SK-N-SH treated with all-trans-retinoic acid at 6 μM for 48 hours (cell line): ENCODE measurements around the gene ROBO2.
A peak's percentile ranks its signal among the peaks of the same experiment; 100 is the strongest.

ENCODE experiments used
- ATAC-seq: fragments of 200-7000 bp; cut with Tn5 transposase; 3 replicates; pipeline ENCODE4 v1.9.1; 2020; ENCODE audit warnings: mild to moderate bottlenecking, moderate library complexity
- ARNTL ChIP-seq: fragments of 450-650 bp; formaldehyde crosslinking; IDR thresholded peaks from 2 replicates; pipeline ENCODE4 v1.5.0; 2020; ENCODE audit warnings: low read depth, mild to moderate bottlenecking, moderate library complexity, borderline replicate concordance
- BACH2 ChIP-seq: fragments of 250-450 bp; sonication (Bioruptor Pico); IDR thresholded peaks from 2 replicates; pipeline ENCODE4 v1.9.0; 2021; ENCODE audit warnings: mild to moderate bottlenecking, borderline replicate concordance
- CSDC2 ChIP-seq: fragments of 250-450 bp; sonication (Bioruptor Pico); IDR thresholded peaks from 2 replicates; pipeline ENCODE4 v1.5.0; 2020; ENCODE audit warnings: mild to moderate bottlenecking, moderate library complexity
- ESRRG ChIP-seq: fragments of 250-450 bp; sonication (Bioruptor Pico); IDR thresholded peaks from 2 replicates; pipeline ENCODE4 v1.6.1; 2021; ENCODE audit warnings: mild to moderate bottlenecking
- GLIS3 ChIP-seq: fragments of 250-450 bp; sonication (Bioruptor Pico); IDR thresholded peaks from 2 replicates; pipeline ENCODE4 v1.5.0; 2020; ENCODE audit warnings: mild to moderate bottlenecking, moderate library complexity
- ISL1 ChIP-seq: fragments of 250-450 bp; sonication (Bioruptor Pico); IDR thresholded peaks from 2 replicates; pipeline ENCODE4 v2.1.2; 2022; ENCODE audit warnings: mild to moderate bottlenecking, moderate library complexity
- OSR1 ChIP-seq: fragments of 250-450 bp; sonication (Bioruptor Pico); IDR thresholded peaks from 2 replicates; pipeline ENCODE4 v1.8.0; 2022; ENCODE audit warnings: moderate library complexity, mild to moderate bottlenecking, inconsistent platforms
- RARB ChIP-seq: fragments of 250-450 bp; sonication (Bioruptor Pico); IDR thresholded peaks from 2 replicates; pipeline ENCODE4 v1.8.0; 2021; ENCODE audit warnings: mild to moderate bottlenecking, moderate library complexity
- TCF4 ChIP-seq: fragments of 250-450 bp; sonication (Bioruptor Pico); IDR thresholded peaks from 2 replicates; pipeline ENCODE4 v1.8.0; 2021; ENCODE audit warnings: mild to moderate bottlenecking, moderate library complexity, borderline replicate concordance
- TOX ChIP-seq: fragments of 250-450 bp; sonication (Bioruptor Pico); IDR thresholded peaks from 2 replicates; pipeline ENCODE4 v1.8.0; 2021; ENCODE audit warnings: mild to moderate bottlenecking, moderate library complexity, borderline replicate concordance
- ZC3H10 ChIP-seq: fragments of 250-450 bp; sonication (Bioruptor Pico); IDR thresholded peaks from 2 replicates; pipeline ENCODE4 v1.5.1; 2021; ENCODE audit warnings: mild to moderate bottlenecking, moderate library complexity
- ZFP3 ChIP-seq: fragments of 250-450 bp; sonication (Bioruptor Pico); IDR thresholded peaks from 2 replicates; pipeline ENCODE4 v1.5.0; 2020; ENCODE audit warnings: mild to moderate bottlenecking, moderate library complexity
- ZFP30 ChIP-seq: fragments of 450-650 bp; formaldehyde crosslinking; IDR thresholded peaks from 2 replicates; pipeline ENCODE4 v1.5.0; 2022; ENCODE audit warnings: mild to moderate bottlenecking, moderate library complexity
- ZNF70 ChIP-seq: fragments of 450-650 bp; formaldehyde crosslinking; IDR thresholded peaks from 2 replicates; pipeline ENCODE4 v1.5.0; 2020; ENCODE audit warnings: mild to moderate bottlenecking, moderate library complexity
- ZNF8 ChIP-seq: fragments of 450-650 bp; formaldehyde crosslinking; IDR thresholded peaks from 2 replicates; pipeline ENCODE4 v1.5.0; 2020; ENCODE audit warnings: mild to moderate bottlenecking, moderate library complexity
- TF ChIP-seq, protein P1 (sequence below): fragments of 250-450 bp; sonication (Bioruptor Pico); IDR thresholded peaks from 2 replicates; pipeline ENCODE4 v1.5.0; 2020; ENCODE audit warnings: mild to moderate bottlenecking, moderate library complexity
- TF ChIP-seq, protein P2 (sequence below): fragments of 250-450 bp; sonication (Bioruptor Pico); IDR thresholded peaks from 2 replicates; pipeline ENCODE4 v1.5.1; 2021; ENCODE audit warnings: mild to moderate bottlenecking, moderate library complexity
- TF ChIP-seq, protein P3 (sequence below): fragments of 250-450 bp; sonication (Bioruptor Pico); IDR thresholded peaks from 2 replicates; pipeline ENCODE4 v1.8.0; 2021; ENCODE audit warnings: low read depth, mild to moderate bottlenecking, moderate library complexity, borderline replicate concordance

The ROBO2 gene

DNA sequence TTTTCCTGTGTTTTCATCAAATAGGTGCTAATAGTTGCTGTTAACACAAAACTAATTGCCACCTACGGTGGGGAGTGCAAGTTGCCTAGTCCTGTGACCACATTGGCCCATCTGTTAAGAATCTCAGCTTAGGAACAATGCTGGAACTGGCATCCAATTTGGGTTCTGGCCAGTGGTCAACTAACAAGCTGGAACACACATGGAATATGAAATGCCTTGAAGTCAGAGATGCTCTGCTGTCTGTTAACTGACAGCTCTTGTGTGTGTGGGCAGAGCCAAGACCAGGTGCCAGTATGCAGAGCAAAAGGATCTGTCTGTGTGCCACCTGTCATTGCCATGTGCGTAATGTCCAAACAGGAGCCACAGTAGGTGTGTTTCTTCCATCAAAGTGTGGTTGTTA is 460.8 kb downstream of the ROBO2 start (continued):
- TF ChIP-seq, protein P1, sequence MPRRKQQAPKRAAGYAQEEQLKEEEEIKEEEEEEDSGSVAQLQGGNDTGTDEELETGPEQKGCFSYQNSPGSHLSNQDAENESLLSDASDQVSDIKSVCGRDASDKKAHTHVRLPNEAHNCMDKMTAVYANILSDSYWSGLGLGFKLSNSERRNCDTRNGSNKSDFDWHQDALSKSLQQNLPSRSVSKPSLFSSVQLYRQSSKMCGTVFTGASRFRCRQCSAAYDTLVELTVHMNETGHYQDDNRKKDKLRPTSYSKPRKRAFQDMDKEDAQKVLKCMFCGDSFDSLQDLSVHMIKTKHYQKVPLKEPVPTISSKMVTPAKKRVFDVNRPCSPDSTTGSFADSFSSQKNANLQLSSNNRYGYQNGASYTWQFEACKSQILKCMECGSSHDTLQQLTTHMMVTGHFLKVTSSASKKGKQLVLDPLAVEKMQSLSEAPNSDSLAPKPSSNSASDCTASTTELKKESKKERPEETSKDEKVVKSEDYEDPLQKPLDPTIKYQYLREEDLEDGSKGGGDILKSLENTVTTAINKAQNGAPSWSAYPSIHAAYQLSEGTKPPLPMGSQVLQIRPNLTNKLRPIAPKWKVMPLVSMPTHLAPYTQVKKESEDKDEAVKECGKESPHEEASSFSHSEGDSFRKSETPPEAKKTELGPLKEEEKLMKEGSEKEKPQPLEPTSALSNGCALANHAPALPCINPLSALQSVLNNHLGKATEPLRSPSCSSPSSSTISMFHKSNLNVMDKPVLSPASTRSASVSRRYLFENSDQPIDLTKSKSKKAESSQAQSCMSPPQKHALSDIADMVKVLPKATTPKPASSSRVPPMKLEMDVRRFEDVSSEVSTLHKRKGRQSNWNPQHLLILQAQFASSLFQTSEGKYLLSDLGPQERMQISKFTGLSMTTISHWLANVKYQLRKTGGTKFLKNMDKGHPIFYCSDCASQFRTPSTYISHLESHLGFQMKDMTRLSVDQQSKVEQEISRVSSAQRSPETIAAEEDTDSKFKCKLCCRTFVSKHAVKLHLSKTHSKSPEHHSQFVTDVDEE (CRISPR knock-in tag), result no peak

DNA sequence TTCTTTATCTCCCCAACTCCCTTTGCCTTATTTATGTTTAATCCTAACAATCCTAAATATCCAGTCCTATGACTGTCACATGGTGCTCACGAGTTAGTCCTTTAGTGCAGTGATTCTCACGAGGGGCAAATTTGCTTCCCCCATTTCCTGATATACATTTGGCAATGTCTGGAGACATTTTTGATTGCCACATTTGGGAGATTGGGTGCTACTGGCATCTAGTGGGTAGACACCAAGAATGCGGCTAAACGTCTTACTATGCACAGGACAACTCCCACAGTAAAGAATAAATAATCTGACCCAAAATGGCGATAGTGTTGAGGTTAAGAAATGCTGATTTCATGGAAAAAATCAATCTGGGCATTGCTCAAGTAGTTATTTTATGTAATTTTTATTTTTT is 466.5 kb downstream of the ROBO2 start:
- TF ChIP-seq ZFP30 (no peak), OSR1 (CRISPR knock-in tag) (no peak), GLIS3 (CRISPR knock-in tag) (no peak), ZNF70 (CRISPR knock-in tag) (no peak), ESRRG (CRISPR knock-in tag) (no peak), TCF4 (CRISPR knock-in tag) (no peak), RARB (CRISPR knock-in tag) (no peak), ZNF8 (CRISPR knock-in tag) (no peak), ZFP3 (no peak), CSDC2 (CRISPR knock-in tag) (no peak), BACH2 (CRISPR knock-in tag) (no peak), ZC3H10 (CRISPR knock-in tag) (no peak), ARNTL (CRISPR knock-in tag) (no peak), TOX (no peak)
- TF ChIP-seq, protein P2, sequence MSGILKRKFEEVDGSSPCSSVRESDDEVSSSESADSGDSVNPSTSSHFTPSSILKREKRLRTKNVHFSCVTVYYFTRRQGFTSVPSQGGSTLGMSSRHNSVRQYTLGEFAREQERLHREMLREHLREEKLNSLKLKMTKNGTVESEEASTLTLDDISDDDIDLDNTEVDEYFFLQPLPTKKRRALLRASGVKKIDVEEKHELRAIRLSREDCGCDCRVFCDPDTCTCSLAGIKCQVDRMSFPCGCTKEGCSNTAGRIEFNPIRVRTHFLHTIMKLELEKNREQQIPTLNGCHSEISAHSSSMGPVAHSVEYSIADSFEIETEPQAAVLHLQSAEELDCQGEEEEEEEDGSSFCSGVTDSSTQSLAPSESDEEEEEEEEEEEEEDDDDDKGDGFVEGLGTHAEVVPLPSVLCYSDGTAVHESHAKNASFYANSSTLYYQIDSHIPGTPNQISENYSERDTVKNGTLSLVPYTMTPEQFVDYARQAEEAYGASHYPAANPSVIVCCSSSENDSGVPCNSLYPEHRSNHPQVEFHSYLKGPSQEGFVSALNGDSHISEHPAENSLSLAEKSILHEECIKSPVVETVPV (CRISPR knock-in tag), result no peak
- TF ChIP-seq, protein P3, sequence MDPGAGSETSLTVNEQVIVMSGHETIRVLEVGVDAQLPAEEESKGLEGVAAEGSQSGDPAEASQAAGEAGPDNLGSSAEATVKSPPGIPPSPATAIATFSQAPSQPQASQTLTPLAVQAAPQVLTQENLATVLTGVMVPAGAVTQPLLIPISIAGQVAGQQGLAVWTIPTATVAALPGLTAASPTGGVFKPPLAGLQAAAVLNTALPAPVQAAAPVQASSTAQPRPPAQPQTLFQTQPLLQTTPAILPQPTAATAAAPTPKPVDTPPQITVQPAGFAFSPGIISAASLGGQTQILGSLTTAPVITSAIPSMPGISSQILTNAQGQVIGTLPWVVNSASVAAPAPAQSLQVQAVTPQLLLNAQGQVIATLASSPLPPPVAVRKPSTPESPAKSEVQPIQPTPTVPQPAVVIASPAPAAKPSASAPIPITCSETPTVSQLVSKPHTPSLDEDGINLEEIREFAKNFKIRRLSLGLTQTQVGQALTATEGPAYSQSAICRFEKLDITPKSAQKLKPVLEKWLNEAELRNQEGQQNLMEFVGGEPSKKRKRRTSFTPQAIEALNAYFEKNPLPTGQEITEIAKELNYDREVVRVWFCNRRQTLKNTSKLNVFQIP, result no peak
- no peak for ATAC-seq

DNA sequence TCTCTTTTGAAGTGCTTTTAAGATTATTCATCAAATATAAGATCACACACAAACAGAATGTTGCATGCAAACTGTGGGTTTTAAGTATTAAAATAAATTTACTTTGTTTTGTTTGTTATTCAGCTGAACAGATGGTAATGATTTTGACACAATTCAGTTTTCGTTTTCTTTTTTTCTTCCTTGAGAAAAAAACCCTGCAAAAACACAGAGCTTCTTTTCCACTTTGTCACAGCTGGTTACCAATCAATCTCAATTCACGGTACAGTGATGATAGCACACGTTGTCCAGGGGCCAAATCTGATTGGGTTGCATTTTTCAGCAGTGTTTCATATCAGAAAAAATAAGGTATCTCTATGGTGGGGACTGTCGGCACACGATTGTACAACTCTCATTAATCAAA is 473.6 kb downstream of the ROBO2 start:
- TF ChIP-seq, protein P1 (CRISPR knock-in tag), result peak; percentile 44; the same call in 1 of the 2 replicates
- TF ChIP-seq TCF4 (CRISPR knock-in tag) (peak; percentile 34; the same call in 1 of the 2 replicates), ISL1 (peak; percentile 48), BACH2 (CRISPR knock-in tag) (no peak)
- TF ChIP-seq, protein P3, result no peak
- ATAC-seq, result no peak

DNA sequence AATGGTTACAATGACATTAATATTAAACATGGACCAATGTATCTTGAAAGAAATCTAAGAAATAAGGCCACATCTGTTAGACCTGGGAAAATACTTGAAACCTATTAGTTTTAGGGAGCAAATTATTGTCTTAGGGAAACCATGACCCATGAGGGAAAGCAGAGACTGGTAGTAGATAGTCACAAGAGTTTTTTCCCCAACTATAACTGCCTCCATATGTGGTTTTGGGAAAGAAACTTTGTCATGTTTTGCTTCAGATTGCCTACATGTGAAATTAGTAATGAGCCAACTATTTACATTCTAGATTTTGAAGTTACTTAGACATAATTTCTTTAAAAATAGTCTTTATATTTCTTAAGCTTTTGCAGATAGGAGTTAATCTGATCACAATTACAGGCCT is 474.9 kb downstream of the ROBO2 start:
- no peak for ATAC-seq
- TF ChIP-seq, protein P2 (CRISPR knock-in tag), result no peak
- TF ChIP-seq TCF4 (CRISPR knock-in tag) (no peak), TOX (no peak), ARNTL (CRISPR knock-in tag) (no peak)
- TF ChIP-seq, protein P3, result no peak
- TF ChIP-seq, protein P1 (CRISPR knock-in tag), result no peak
